ENCODE data around the gene TEX14. TPM values are rescaled to one million over a fixed set of nuclear protein-coding genes. Genes with fewer than 3 reads are reported as not detected.
"Not testable (repeated sequence)": the region's sequence is repeated elsewhere in the genome, so short reads cannot be mapped to it uniquely, and the experiment has no call there.

The TEX14 gene
- total RNA-seq, 1 experiment from 2014 or later, result not detected

- DNase-seq (ENCODE audit: low read depth), result no peak
Measured at GRCh38 chr17:58688521-58688920, 3.3 kb downstream of the TEX14 start.

DNA sequence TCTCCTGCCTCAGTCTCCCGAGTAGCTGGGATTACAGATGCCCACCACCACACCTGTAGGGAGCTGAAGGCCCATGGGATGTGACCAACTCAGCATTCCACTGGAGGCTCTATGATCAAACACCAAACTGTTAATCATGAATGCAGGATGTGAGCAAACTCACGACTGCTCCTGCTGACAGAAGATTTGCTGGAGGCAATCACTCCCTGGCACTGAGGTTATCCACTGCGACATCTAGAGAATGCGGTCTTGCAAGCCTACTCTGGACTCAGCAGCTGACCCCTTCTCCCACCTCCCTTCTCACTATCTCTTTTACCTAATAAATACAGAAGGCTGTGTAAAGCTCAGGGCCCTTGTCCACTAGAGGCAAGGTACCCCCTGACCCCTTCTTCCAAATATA is 4.9 kb downstream of the TEX14 start:
- no peak for DNase-seq (ENCODE audit: low read depth)

GRCh38 chr17:58684462-58684861 is 7.4 kb downstream of the TEX14 start:
- DNase-seq (ENCODE audit: low read depth), result not testable (repeated sequence)

DNA sequence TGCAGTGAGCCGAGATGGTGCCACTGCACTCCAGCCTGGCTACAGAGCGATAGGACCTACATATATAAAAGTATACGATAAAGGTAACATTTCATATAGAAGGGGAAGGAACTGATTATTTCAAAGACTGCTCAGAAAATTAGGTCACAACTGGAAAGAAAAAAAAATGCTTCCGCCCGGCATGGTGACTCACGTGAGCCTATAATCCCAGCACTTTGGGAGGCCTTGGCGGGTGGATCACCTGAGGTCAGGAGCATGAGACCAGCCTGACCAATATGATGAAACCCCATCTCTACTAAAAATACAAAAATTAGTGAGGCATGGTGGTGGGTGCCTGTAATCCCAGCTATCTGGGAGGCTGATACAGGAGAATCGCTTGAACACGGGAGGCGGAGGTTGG is 7.8 kb downstream of the TEX14 start:
- no peak for DNase-seq (ENCODE audit: low read depth)

DNA sequence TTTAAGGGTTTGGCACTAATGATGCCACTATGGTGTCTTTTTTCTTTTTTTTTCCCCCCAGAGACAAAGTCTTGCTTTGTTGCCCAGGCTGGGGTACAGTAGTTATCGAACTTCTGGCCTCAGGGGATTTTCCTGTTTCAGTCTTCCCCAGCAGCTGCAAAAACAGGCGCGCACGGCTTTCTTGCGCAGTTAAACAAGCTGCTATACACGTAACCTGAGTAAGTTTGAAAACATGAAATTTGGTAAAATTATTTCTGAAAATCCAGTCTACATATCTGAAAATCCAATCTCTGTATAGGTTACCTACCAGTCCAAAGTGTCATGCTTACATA is 11.8 kb downstream of the TEX14 start:
- DNase-seq (ENCODE audit: low read depth), result peak; percentile 64

GRCh38 chr17:58679263-58680037 is 12.4 kb downstream of the TEX14 start:
- peak; percentile 91 for DNase-seq (ENCODE audit: low read depth)

GRCh38 chr17:58678287-58678686 is 13.6 kb downstream of the TEX14 start:
- not testable (repeated sequence) for DNase-seq (ENCODE audit: low read depth)

DNA sequence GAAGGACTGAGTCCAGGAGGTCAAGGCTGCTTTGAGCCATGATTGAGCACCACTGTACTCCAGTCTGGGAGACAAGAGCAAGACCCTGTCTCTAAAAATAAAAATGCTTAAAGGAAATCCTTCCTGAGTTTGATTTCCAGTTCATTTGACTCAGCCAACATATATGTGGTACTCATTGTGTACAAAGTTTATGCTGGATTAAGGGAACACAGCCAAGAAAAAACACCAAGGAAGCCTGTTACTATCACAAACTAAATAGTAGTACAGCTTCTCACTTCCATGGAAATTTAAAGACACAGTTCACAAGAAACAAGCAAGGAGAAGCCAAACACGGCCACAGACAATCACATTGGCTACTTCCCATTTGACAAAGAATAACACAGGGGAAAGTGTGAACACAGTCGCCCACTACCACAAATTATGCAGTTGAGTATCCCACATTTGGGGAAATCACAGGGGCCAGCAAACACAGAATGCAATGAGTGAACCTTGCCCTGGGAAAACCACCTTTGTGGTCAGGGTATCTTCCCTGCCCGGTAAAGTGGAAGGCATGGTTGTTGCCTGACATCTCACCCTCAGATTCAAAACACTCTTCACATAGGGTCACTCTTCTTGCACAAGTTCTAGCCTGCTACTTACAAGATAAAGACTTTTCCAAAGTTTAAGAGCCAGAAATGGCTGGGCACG is 14.5 kb downstream of the TEX14 start:
- no peak for DNase-seq (ENCODE audit: low read depth)

DNA sequence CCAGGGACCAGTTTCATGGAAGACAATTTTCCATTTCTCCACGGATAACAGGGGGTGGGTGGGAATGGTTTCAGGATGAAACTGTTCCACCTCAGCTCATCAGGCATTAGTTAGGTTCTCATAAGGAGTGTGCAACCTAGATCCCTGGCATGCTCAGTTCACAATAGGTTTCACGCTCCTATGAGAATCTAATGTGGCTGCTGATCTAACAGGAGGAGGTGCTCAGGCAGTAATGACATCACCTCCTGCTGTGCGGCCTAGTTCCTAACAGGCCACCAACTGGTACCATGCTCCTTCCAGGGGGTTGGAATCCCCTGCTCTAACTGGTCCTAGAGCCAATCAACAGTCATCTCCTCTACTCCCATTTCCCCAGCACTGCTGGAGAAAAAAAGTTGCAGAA is 19.9 kb downstream of the TEX14 start:
- DNase-seq (ENCODE audit: low read depth), result no peak

- no peak for DNase-seq (ENCODE audit: low read depth)
Measured at GRCh38 chr17:58669853-58670252, 22.0 kb downstream of the TEX14 start.

GRCh38 chr17:58668598-58668935 is 23.3 kb downstream of the TEX14 start:
- no peak for DNase-seq (ENCODE audit: low read depth)

- peak; percentile 33 for DNase-seq (ENCODE audit: low read depth)
Measured at GRCh38 chr17:58667934-58668597, 23.8 kb downstream of the TEX14 start.

DNA sequence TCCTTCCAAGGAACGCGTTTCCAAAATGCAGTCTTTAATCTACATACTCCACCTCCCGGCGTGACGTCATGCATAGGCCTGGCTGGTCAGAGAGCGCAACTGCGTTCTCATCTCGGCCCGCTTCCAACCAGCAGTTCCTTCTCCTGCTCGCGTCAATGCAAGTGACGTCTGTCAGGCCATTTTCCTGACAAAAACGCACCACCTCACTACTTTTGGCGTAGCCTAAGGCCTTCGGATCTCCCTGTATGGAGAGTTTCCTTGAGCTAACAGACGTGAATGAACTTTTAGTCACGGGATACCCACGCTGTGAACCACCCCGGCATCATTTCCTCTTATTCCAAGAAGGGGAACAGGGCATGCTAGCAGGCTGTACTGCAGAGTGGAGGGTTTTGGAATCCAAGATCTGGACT is 25.0 kb downstream of the TEX14 start:
- DNase-seq (ENCODE audit: low read depth), result peak; percentile 33

DNA sequence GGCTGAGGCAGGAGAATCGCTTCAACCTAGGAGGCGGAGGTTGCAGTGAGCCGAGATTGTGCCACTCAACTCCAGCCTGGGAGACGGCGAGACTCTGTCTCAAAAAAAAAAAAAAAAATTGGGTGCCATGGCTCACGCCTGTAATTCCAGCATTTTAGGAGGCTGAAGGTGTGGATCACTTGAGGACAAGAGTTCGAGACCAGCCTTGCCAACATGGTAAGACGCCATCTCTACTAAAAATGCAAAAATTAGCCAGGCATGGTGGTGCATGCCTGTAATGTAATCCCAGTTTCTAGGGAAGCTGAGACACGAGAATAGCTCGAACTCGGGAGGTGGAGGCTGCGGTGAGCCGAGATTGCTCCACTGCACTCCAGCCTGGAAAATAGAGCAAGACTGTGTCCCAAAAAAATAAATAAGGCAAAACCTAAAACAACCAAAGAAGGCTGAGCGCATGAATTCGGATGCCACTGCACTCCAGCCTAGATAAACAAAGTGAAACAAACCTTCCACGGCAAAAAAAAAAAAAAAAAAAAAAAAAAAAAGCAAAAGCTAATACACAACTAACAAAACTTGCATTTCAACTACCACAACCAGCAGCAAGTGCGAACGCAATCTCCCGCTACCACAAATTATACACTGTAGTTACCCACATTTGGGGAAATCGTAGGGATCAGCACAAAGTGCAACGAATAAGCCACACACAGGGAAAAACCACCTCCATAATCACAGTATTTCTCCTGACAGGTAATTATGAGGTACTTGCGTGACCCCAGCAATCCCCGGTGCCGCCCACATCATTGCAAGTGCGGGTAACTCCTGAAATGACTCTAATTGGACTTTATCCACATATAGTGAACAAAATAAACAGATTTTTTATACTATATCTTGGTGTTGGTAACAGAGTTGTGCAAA is 25.6 kb downstream of the TEX14 start:
- DNase-seq (ENCODE audit: low read depth), result no peak

DNA sequence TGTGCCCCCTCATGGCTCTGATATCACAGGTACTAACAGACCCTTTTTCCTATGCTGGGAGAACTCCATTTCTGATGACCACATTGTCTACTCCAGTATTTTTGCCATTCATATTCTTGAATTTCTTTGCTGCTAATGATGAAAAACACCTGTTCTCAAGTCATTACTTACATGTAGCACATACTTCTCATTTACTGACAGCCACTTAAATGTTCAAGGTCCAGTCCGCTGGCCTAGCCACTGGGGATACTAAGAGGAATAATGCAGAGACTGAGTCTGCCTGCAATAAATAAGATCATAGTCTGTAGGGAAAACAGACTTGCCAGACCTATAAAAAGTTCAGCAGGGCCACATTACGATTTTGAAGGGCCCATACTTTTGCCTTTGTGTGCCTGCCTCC is 27.5 kb downstream of the TEX14 start:
- DNase-seq (ENCODE audit: low read depth), result no peak

DNA sequence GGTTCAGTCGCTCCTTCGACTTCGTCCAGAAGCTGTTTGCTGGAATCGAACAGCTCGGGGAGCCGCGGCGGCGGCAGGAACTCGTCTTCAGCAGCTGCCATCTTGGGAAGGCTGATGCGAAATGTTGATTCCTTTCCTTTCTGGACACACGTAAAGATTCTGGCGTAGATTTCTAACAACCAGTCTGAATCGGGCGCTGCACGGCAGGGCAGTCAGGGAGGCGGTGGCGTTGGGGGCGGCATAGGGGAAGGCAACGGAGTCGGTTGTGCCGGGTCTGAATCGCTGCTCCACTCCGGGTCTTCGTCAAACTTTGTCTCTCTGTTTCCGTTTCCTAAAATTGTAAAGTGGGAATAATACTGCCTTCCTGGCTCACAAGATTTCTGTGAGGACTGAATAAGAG is 30.3 kb downstream of the TEX14 start:
- no peak for DNase-seq (ENCODE audit: low read depth)

DNA sequence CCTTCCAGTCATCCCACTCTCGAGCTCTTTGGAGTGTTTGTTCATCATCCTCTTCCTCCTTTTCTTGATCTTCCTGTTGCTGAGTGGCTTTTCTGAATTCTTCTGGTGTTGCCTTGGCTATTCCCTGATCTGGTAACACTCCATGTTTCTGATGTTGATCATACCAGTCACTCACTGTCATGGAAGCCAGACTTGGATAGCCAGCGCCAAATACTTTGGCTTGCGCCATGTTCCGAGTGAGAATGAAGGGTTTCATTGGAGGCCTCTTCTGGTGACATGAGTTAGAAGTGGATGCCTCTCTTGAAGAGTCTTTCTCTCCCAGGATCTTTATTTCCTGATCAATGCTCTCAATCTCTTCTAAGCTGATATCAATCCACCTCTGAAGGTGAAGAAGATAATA is 31.2 kb downstream of the TEX14 start:
- DNase-seq (ENCODE audit: low read depth), result no peak

- DNase-seq (ENCODE audit: low read depth), result not testable (repeated sequence)
Measured at GRCh38 chr17:58659714-58660084, 32.1 kb downstream of the TEX14 start.

GRCh38 chr17:58658804-58659713 is 32.8 kb downstream of the TEX14 start:
- DNase-seq (ENCODE audit: low read depth), result peak; percentile 98

DNA sequence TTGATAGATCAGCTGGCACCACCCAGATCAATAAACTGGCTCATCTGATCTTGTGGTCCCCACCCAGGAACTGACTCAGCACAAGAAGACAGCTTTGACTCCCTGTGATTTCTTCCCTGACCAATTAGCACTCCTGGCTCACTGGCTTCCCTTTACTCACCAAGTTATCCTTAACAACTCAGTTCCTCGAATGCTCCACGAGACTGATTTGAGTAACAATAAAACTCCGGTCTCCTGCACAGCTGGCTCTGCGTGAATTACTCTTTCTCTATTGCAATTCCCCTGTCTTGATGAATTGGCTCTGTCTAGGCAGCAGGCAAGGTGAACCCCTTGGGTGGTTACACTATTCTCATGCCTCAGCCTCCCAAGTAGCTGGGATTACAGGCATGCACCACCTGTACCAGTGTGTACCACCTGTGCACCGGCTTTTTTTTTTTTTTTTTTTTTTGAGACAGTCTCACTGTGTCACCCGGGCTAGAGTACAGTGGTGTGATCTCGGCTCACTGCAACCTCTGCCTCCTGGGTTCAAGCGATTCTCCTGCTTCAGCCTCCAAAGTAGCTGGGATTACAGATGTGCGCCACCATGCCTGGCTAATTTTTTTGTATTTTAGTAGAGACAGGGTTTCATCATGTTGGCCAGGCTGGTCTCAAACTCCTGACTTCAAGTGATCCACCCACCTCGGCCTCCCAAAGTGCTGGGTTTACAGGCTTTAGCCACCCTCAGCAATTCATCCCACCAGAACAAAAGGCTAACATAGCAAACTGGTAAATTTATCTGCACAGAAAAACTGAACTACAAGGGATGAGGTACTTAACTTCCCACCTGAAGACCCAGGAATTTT is 33.7 kb downstream of the TEX14 start:
- DNase-seq (ENCODE audit: low read depth), result peak; percentile 12
